HG03196 (cell line): ENCODE measurements around the gene MFAP5.
"Not testable (repeated sequence)": the region's sequence is repeated elsewhere in the genome, so short reads cannot be mapped to it uniquely, and the experiment has no call there.

ENCODE experiments used
- ATAC-seq: cut with Tn5 transposase; IDR thresholded peaks from one replicate; pipeline ENCODE4 v1.9.1; 2021; ENCODE audit not compliant: unreplicated experiment

The MFAP5 gene

DNA sequence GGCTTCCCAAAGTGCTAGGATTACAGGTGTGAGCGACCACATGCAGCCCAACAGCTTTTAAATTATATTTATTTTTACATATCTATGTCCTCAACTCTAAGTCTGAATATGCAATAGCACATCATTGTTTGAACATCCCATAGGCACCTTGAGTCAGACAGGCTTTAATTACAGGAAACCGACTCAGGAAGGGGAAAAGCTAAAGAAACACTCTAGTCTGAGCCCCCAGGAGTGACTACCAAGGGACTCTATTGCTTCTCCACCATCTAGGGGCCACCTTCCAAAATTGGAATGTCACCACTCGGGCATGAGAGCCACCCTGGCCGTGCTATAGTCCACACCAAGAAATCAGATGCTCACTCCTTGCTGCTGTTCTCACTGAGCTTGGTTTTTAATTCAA lies 14.0 kb upstream of the MFAP5 start:
- ATAC-seq, result no peak

DNA sequence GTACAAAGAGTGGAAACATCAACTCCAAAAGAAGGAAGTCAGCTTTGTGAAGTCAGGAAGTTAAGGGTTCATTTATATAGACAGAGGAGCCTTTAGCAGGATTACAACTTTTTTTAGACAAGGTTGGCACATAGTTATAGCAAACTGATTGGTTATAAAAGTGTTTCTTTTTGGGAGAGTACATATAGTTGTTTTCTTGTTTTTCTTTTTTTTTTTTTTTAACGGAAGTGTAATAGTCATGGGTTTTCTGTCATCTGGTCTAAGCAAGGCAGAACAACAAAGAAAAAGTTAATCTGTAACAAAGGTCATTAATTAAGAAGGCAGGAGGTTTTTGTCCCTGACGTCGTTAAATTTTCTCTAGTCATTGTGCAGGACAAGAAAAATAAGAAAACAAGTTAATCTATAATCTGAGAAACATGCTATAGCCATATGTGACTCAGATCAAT lies 13.0 kb upstream of the MFAP5 start:
- ATAC-seq, result peak; percentile 64

DNA sequence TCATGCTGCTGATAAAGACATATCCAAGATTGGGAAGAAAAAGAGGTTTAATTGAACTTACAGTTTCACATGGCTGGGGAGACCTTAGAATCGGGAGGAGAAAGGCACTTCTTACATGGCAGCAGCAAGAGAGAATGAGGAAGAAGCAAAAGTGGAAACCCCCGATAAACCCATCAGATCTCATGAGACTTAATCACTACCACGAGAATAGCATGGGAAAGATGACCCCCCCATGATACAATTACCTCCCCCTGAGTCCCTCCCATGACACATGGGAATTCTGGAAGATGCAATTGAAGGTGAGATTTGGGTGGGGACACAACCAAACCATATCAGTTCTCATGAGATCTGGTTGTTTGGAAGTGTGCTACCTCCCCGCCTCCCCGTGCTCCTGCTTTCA lies 9.8 kb upstream of the MFAP5 start:
- ATAC-seq, result no peak

DNA sequence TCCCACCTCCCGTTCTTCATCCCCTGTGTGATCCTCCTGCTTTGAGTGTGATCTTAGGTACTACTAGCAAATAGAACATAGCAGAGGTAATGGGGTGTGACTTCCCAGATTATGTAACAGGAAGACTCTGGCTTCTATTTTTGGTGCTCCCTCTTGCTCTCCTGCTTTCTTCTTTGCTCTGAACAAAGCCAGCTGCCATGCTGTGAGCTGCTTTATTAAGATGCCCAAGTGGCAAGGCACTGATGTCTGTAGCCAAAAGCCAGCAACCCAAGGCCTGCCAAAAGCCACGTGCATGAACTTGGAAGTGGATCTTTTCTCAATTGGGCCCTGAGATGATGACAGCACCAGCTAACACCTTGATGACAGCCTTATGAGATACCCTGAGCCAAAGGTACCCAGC lies 5.8 kb upstream of the MFAP5 start:
- no peak for ATAC-seq

DNA sequence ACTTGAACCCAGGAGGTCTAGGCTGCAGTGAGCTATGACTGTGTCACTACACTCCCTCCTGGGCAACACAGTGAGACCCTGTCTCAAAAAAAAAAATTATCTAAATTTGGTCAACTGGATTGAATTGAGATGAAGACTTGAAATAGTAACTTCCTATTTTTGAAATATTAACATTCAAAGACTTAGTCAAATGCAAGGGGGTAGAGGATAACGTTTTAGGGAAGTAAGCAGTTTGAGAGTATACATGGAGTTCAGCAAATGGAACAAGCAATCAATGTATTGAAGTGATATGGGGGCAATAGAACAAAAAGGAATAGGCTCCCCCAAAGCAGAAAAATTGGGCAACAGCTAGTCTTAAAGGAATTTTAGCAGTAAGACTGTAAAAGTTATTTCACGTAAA lies 4.6 kb upstream of the MFAP5 start:
- ATAC-seq, result no peak

DNA sequence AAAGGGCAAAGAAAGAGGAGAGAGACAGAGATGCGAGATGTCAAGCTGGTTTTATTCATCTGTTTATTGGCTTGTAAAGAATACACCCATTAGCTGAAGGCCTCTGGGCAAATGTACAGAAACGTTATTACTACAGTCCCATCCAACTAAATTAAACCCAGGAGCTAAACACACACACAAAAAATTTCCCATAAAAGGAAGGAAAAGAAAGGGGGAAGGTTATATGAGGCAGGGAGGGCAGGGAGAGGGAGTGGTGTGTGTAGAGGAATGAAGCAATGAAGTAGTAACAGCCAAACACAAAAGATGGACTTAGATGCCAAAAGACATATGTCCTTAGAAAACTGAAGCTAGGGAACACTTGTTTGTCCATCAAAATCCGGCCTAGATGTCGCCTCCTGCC lies 3.1 kb upstream of the MFAP5 start:
- no peak for ATAC-seq

DNA sequence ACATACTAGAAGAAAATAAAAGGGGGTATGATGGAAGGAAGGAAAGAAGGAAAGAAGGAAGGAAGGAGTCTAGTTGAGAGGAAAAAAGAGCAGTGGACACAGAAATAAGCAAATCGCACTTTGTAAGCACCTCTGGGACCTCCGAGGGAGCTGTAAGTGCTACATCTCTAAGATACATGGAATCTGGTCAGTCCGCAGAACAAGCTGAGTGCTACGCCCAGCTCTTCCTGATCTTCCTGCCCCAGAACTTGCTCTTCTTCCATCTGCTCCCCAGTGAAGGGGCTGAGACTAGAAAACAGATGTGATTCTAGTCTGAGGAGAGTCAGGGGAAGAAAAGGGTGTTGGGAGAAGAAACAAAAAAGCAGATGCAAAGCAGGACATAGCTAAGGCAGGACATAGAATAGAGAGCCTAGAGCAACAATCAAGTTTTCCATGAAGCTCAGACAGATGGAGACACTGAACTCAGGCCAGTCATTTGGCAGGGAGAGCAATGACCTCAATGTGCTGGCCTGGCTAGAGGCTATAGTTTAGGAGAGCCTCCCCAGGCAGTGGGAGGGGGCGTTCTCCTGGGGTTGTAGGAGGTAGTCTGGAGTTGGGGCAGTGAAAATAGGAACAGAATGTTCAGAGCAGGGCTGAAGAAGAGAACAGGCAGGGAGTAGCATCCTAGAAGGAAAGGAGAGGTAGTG lies 1.7 kb upstream of the MFAP5 start:
- ATAC-seq, result no peak

DNA sequence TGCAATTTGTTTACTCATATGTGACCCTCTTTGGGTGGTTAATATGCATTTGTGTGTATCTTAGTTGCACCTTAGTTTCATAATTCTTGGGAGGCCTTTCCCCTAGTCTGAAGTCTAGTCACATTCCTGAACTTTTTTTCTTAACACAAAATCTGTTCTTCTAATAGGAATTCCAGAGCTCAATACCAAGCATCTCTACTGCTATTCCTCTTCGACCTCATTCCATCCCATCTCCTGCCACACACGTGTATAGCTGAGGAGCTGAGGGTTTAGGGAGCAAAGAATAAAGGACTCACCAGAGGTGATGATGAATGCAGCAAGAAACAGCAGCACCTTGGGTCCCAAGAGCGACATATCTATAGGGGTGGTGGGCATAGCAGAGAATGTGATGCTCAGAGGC lies 875 bp downstream of the MFAP5 start:
- no peak for ATAC-seq

DNA sequence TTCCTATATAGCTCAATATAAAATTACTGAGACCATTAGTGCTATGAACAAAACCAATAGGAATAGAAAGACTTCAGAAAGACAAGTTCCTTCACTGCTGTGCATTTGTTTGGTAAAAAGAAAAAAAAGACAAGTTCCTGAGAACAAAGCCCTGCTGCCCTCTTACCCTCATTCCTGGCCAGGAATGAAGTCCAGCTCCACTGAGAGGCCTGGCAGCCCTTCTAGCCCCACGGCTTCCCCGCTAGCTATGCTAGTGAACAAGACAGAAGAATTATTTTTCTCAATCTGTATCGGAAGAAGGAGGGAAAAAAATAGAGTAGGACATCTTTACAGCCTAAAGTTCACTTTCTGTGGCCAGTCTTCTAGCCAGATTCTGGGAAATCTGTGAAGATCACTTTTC lies 1.6 kb downstream of the MFAP5 start:
- no peak for ATAC-seq

DNA sequence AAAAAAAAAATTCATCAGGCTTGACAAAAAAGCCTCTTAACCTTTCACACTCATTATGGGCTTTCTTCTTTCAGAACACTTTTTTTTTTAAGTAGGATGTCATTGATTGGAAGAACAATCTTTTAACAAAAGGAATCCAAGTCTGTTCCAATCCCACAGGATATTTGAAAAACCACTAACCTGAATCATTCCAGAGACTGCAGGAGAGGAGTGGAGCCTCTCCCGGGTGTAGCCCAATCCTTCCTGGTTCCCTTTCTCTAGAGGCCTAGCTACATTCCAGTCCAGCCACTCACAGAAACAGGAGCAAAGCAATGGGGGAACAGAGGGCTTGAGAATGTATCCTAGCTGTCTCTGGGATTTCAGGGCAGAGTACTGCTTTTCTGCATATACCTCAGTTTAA lies 4.3 kb downstream of the MFAP5 start:
- ATAC-seq, result no peak

DNA sequence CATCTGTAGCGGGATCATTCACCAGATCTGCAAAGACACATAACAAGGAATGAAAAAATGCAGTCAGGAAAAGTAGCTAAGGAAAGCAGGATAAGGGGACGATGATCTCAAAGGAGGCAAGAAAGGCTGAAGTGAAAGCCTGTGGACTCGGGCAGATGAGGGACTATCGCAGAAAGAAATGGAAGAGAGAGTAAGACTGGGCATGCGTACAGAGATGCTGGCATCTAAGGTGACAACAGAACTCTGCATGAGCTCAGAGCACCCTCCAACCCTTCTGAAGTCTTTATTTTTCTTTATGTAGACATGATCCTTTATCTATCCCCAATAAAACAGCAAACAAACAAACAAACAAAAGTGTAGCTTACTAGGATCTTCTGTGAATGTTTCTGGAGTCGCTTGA lies 7.2 kb downstream of the MFAP5 start:
- ATAC-seq, result no peak

DNA sequence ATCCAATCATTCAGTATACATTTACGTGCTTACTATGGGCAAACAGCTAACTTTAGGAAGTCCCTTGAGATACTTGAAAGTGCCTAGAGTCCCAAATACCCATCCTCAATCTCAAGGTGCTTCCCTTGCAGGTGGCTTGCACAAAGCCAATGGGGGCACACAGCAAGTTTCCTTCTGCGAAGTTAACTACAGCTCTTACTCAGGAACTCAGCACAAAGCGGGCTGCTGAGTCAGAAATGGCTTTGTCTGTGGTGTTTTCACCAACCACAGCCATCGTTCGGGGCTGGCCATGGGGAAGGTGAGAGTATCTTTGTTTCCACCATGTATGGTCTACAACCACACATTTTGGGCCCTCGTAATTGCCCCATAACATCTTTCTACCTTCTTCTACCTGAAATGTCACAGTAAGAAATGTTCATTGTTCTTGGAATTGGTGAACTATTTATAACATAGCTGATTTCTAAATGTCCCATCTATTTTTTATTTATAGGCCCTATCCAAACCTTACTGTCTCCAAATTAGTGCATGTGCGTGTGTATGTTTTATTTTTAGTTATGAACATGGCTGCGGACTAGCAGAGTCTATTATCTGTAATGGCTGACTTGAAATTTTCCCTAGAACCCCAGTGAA lies 13.9 kb downstream of the MFAP5 start:
- ATAC-seq, result peak; percentile 68

DNA sequence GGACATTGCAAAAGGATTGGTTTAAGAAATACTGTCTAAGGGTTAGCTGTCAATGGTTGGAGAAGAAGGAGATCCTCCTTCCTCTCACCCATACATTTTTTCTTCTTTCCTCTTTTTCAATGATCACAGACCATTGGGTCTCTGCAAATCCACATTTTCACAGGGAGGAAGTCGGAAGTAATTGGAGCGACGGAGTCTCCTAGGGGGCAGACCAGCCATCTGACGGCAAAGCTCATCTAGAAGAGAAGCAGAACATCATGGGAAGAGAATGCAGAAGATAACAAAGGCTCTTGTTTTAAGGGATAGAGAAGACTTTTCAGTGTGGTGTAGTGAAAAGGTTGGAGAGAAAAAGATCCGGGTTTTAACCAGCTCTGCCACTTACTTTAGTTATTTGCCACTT lies 14.7 kb downstream of the MFAP5 start:
- no peak for ATAC-seq

DNA sequence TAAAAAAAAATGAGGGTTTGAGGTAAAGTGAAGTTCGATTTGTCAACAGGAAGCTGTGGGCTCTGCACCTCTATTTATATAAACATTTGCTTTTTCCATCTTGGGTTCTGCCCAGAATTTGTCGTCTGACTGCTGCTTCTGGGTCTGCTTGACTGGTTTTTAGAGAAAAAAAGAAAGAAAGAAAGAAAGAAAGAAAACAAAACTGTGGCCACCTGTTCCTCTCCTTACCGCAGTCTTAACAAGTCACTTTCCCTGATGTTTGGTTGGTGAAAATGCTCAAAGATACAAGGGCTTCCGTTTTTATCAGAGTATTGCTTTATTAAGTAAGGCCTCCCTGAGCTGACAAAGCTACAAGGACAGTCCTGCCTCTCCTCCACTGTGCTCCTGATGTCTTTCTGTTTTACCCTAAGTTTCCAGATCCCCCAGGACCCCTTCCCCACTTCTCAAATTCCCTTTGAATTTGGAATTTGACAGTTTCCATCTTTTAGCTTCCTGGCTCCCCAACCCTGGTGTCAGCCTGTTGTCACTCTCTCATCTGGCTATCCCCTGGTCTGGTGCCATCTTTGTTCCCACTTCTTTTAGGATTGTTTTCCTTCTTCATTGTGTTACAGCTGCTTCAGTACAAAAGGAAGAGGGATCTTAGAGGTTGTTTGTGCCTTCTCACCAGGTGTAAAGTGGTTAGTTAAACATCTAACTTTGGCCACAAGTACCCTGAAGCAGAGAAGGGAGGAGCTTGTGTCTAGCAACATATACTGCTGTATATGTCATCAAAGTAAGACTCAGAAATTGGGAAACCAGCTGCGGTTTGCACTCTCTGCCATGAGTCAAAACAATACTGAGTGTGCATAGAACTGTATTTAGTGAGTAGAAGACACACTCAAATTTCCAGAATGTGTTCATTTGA lies 18.0 kb downstream of the MFAP5 start:
- peak; percentile 56 for ATAC-seq

DNA sequence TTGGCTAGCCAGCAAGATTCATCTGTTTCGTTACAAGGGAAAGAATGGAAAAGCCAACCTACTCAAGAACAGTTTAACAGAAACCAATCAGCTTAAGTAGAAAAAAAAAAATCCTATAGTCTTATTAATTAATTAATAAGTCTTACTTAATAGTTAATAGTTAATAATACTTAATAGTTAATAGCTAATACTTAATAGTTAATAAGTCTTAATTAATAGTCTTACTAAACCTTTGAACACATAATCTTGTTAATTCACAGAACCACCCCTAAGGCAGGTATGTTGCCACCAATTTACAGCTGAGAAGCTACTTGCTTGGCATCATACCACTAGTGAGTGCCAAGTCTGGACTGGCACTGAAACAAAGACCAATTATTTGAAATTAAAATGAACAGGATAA lies 19.9 kb downstream of the MFAP5 start:
- no peak for ATAC-seq

DNA sequence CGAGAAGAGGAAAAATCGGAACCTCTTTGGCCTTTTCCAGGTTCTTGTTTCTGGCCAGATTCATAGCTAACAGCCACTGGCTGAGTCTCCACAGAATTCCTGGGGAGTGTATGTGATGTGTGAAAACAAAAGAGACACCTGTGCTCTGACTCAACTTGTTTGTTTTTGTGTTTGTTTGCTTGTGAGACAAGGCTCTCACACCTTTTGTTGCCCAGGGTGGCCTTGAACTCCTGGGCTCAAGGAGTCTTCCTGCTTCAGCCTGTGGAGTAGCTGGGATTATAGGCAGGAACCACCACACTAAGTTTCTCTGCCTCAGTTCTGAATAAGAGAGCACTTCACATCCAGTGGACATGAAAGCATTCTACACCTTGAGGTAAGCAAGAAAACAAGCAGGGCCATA lies 22.7 kb downstream of the MFAP5 start:
- ATAC-seq, result no peak

DNA sequence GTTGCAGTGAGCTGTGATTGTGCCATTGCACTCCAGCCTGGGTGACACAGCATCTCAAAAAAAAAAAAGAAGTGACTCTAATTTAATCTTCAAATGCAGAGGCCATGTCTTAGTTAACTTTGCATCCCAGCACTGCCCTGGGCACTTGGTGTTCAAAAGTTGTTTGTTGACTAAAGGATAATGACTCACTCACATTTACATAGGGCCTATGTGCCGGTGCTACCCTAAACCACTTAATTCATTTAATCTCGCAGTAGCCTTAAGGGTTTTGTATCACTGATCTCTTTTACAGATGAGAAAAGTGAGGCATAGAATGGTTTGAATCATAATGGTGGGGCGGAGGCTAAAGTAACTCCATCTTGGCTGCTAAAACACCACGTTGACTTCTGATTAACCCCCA lies 23.7 kb downstream of the MFAP5 start:
- ATAC-seq, result no peak

DNA sequence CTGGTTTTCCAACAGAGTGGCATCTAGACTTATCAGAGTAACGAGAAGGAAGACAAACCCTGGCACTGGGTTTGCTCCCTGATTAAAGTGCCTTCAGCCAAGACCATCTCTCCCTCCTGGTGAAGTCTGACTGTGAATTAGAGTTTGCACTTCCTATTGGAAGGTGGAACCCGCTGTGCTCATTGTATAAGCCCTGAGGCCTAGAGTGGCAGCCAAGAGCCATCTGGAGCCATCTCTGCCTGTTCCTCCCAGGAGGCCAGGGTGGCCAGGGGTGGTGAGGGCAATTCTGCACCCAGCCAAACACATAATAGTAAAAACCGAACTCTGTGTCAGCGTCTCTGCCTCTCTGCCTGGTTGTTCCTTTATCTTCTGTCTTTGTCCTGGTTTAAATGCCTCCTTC lies 25.0 kb downstream of the MFAP5 start:
- no peak for ATAC-seq

DNA sequence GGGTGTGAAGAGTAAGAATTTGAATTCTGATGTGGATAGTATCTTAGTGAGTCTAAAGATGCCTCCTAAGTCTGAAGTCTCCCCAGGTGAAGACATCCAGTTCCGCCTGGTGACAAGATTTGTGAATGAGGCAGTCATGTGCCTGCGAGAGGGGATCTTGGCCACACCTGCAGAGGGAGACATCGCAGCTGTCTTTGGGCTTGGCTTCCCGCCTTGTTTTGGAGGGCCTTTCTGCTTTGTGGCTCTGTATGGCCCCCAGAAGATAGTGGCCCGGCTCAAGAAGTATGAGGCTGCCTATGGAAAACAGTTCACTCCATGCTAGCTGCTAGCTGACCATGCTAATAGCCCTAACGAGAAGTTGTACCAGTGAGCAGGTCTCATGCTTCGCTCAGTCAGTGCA lies 25.4 kb downstream of the MFAP5 start:
- no peak for ATAC-seq

DNA sequence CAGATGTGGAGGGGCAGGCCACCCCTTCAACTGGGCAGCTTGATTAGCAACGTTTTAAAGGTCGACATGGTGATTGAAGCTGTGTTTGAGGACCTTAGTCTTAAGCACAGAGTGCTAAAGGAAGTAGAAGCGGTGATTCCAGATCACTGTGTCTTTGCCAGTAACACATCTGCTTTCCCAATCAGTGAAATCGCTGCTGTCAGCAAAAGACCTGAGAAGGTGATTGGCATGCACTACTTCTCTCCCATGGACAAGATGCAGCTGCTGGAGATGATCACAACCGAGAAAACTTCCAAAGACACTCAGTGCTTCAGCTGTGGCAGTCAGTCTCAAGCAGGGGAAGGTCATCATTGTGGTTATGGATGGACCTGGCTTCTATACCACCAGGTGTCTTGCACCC lies 26.0 kb downstream of the MFAP5 start:
- ATAC-seq, result no peak

DNA sequence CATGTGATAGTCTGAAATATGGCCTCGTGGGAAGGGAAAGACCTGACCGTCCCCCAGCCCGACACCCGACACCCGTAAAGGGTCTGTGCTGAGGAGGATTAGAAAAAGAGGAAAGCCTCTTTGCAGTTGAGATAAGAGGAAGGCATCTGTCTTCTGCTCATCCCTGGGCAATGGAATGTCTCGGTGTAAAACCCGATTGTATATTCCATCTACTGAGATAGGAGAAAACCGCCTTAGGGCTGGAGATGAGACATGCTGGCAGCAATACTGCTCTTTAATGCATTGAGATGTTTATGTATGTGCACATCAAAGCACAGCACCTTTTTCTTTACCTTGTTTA lies 26.6 kb downstream of the MFAP5 start:
- not testable (repeated sequence) for ATAC-seq

DNA sequence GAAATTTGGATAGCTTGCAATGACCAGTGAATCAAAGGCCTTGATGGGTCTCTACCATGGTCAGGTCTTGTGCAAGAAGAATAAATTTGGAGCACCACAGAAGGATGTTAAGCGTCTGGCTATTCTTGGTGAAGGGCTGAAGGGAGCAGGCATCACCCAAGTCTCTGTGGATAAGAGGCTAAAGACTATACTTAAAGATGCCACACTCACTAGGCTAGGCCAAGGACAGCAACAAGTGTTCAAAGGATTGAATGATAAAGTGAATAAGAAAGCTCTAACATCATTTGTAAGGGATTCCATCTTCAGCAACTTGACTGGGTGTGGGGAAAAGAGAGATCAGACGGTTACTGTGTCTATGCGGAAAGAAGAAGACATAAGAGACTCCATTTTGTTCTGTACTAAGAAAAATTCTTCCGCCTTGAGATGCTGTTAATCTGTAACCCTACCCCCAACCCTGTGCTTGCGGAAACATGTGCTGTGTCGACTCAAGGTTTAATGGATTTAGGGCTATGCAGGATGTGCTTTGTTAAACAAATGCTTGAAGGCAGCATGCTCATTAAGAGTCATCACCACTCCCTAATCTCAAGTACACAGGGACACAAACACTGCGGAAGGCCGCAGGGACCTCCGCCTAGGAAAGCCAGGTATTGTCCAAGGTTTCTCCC lies 27.2 kb downstream of the MFAP5 start:
- not testable (repeated sequence) for ATAC-seq
